H1 (cell line): ENCODE results near the gene ATF7. TPM values are rescaled to one million over a fixed set of nuclear protein-coding genes. Genes with fewer than 3 reads are reported as not detected.
A peak's percentile ranks its signal among the peaks of the same experiment; 100 is the strongest.

Source experiments
- CTCF ChIA-PET: fragments of 300-600 bp; sonication (Branson Sonifier 250); formaldehyde crosslinking; loops from one replicate; lab custom pipeline; 2021; ENCODE audit not compliant: partially characterized antibody; lab: Charles Lee
- POLR2A ChIA-PET: fragments of 300-600 bp; sonication (Branson Sonifier 250); formaldehyde crosslinking; loops from one replicate; lab custom pipeline; 2021; ENCODE audit warnings: inconsistent platforms; ENCODE audit not compliant: partially characterized antibody; lab: Charles Lee
- DNase-seq, 2 experiments: peaks; one replicate each; pipeline versions ENCODE4 v3.0.0 to v3.0.0-alpha.2; 2010 to 2022; ENCODE audit warnings: low spot score in 2 of 2, low read depth in 1 of 2, mixed read lengths in 1 of 2
- FAIRE-seq: peaks from 2 replicates; lab custom pipeline; 2011; peaks lifted over from hg19 to GRCh38; lab: Jason Lieb, UNC
- H2AFZ ChIP-seq: 2 replicates; pipeline ENCODE4 v1.8.1; 2012; ENCODE audit warnings: low read length, inconsistent platforms
- H2AK5ac ChIP-seq: 2 replicates; pipeline ENCODE4 v1.6.1; 2013; ENCODE audit warnings: low read depth, low read length
- H2BK120ac ChIP-seq: replicated peaks from 2 replicates; pipeline ENCODE3; 2013; ENCODE audit warnings: low read depth, low read length, inconsistent platforms
- H2BK12ac ChIP-seq: 2 replicates; pipeline ENCODE4 v1.6.1; 2013; ENCODE audit warnings: low read depth, low read length
- H2BK15ac ChIP-seq: 2 replicates; pipeline ENCODE4 v1.6.1; 2013; ENCODE audit warnings: low read length
- H2BK20ac ChIP-seq: 2 replicates; pipeline ENCODE4 v1.6.1; 2013; ENCODE audit warnings: low read length
- H2BK5ac ChIP-seq: 2 replicates; pipeline ENCODE4 v1.6.1; 2013; ENCODE audit warnings: low read depth, low read length
- H3K14ac ChIP-seq: 2 replicates; pipeline ENCODE4 v1.6.1; 2013; ENCODE audit warnings: inconsistent platforms; ENCODE audit not compliant: insufficient read length
- H3K18ac ChIP-seq: 2 replicates; pipeline ENCODE4 v1.6.1; 2013; ENCODE audit warnings: low read length; ENCODE audit errors: extremely low read depth
- H3K23ac ChIP-seq: 2 replicates; pipeline ENCODE4 v1.6.1; 2013; ENCODE audit warnings: inconsistent platforms; ENCODE audit not compliant: insufficient read length
- H3K23me2 ChIP-seq: 2 replicates; pipeline ENCODE4 v1.6.1; 2013; ENCODE audit warnings: low read depth, low read length
- H3K27ac ChIP-seq: 2 replicates; pipeline ENCODE4 v1.6.1; 2011; ENCODE audit warnings: low read depth, low read length, inconsistent platforms
- H3K27me3 ChIP-seq, 4 experiments: replicated peaks in 1 of 4; 1 replicate in 1 of 4; 2 replicates in 3 of 4; pipeline versions ENCODE4 v1.6.1 to v1.8.1; 2011 to 2013; ENCODE audit warnings: low read length in 3 of 4, mild to moderate bottlenecking in 3 of 4, inconsistent platforms in 2 of 4, mixed read lengths in 2 of 4, moderate library complexity in 1 of 4; ENCODE audit not compliant: control insufficient read depth in 3 of 4, insufficient read depth in 3 of 4; ENCODE audit errors: extremely low read depth in 1 of 4
- H3K36me3 ChIP-seq, 4 experiments: 2 replicates each; pipeline versions ENCODE4 v1.6.1 to v1.8.1; 2011 to 2013; ENCODE audit warnings: mild to moderate bottlenecking in 4 of 4, low read length in 3 of 4, moderate library complexity in 2 of 4, control low read depth in 1 of 4, inconsistent platforms in 1 of 4; ENCODE audit not compliant: insufficient read depth in 4 of 4, control insufficient read depth in 2 of 4
- H3K4ac ChIP-seq: replicated peaks from 2 replicates; pipeline ENCODE3; 2013; ENCODE audit warnings: low read length, low read depth, mixed read lengths, inconsistent platforms; ENCODE audit not compliant: insufficient read length
- H3K4me1 ChIP-seq, 4 experiments: replicated peaks in 1 of 4; 1 replicate in 1 of 4; 2 replicates in 3 of 4; pipeline versions ENCODE4 v1.6.1 to v1.8.1; 2011 to 2013; ENCODE audit warnings: low read length in 3 of 4, inconsistent platforms in 2 of 4, mixed read lengths in 1 of 4; ENCODE audit not compliant: insufficient read depth in 4 of 4, control insufficient read depth in 3 of 4
- H3K4me2 ChIP-seq, 2 experiments: 2 replicates each; pipeline versions ENCODE4 v1.6.1 to v1.8.1; 2011 to 2013; ENCODE audit warnings: low read depth in 2 of 2, low read length in 2 of 2, control low read depth in 1 of 2, inconsistent platforms in 1 of 2, mild to moderate bottlenecking in 1 of 2; ENCODE audit not compliant: insufficient read depth in 1 of 2
- H3K4me3 ChIP-seq, 4 experiments: fragments of 200-600, 300-600 bp in 1 of 4; sonication (generic), shearing (Covaris generic), sonication (Bioruptor Twin) in 1 of 4; 2 replicates each; pipeline versions ENCODE4 v1.5.1 to v1.8.1; 2011 to 2016; ENCODE audit warnings: low read length in 4 of 4, low read depth in 3 of 4, control low read depth in 2 of 4, inconsistent platforms in 2 of 4, mild to moderate bottlenecking in 2 of 4, mixed read lengths in 1 of 4, moderate library complexity in 1 of 4; ENCODE audit not compliant: insufficient read depth in 2 of 4; ENCODE audit errors: extremely low read depth in 1 of 4
- H3K56ac ChIP-seq: replicated peaks from 2 replicates; pipeline ENCODE3; 2013; ENCODE audit warnings: low read depth, mild to moderate bottlenecking, mixed read lengths, low read length, inconsistent platforms; ENCODE audit not compliant: insufficient read length
- H3K79me1 ChIP-seq: 2 replicates; pipeline ENCODE4 v1.6.1; 2013; ENCODE audit warnings: low read depth, low read length, control low read depth
- H3K79me2 ChIP-seq, 2 experiments: 2 replicates each; pipeline versions ENCODE4 v1.6.1 to v1.8.1; 2012 to 2013; ENCODE audit warnings: low read length in 2 of 2, mild to moderate bottlenecking in 2 of 2, inconsistent platforms in 1 of 2; ENCODE audit not compliant: insufficient read depth in 2 of 2, control insufficient read depth in 1 of 2
- H3K9ac ChIP-seq, 4 experiments: replicated peaks in 1 of 4; 1 replicate in 1 of 4; 2 replicates in 3 of 4; pipeline versions ENCODE4 v1.6.1 to v1.8.1; 2011 to 2013; ENCODE audit warnings: low read depth in 3 of 4, low read length in 3 of 4, control low read depth in 2 of 4, mild to moderate bottlenecking in 2 of 4, moderate library complexity in 2 of 4, inconsistent platforms in 1 of 4; ENCODE audit errors: extremely low read depth in 1 of 4
- H3K9me3 ChIP-seq, 2 experiments: 2 replicates each; pipeline versions ENCODE4 v1.6.1 to v1.8.1; 2012 to 2013; ENCODE audit warnings: mild to moderate bottlenecking in 2 of 2, moderate library complexity in 2 of 2, control low read depth in 1 of 2, inconsistent platforms in 1 of 2, low read depth in 1 of 2, low read length in 1 of 2, mixed read lengths in 1 of 2; ENCODE audit not compliant: insufficient read depth in 2 of 2
- H4K20me1 ChIP-seq, 2 experiments: replicated peaks in 1 of 2; 2 replicates each; pipeline versions ENCODE3 to v1.8.1; 2011 to 2013; ENCODE audit warnings: inconsistent platforms in 2 of 2, low read length in 2 of 2, mild to moderate bottlenecking in 1 of 2; ENCODE audit not compliant: insufficient read depth in 2 of 2, control insufficient read depth in 1 of 2
- H4K5ac ChIP-seq: 2 replicates; pipeline ENCODE4 v1.6.1; 2013; ENCODE audit warnings: low read length, low read depth, mixed read lengths, inconsistent platforms; ENCODE audit not compliant: insufficient read length
- H4K8ac ChIP-seq: 2 replicates; pipeline ENCODE4 v1.8.0; 2013; ENCODE audit warnings: mild to moderate bottlenecking, moderate library complexity, low read length, inconsistent platforms; ENCODE audit not compliant: insufficient read depth; ENCODE audit errors: extremely low read depth
- H4K91ac ChIP-seq: replicated peaks from 2 replicates; pipeline ENCODE3; 2013; ENCODE audit warnings: low read length, mixed read lengths, inconsistent platforms; ENCODE audit not compliant: insufficient read length
- CTCF ChIP-seq, 3 experiments: IDR thresholded peaks; 1 replicate in 2 of 3; 2 replicates in 1 of 3; pipeline versions ENCODE4 v1.5.1 to v1.6.1; 2011; ENCODE audit warnings: low read length in 3 of 3, mild to moderate bottlenecking in 3 of 3, inconsistent platforms in 2 of 3, low read depth in 1 of 3, moderate library complexity in 1 of 3; ENCODE audit not compliant: insufficient read depth in 1 of 3; ENCODE audit errors: control extremely low read depth in 1 of 3
- POLR2A ChIP-seq, 2 experiments: IDR thresholded peaks; 1 replicate in 1 of 2; 2 replicates in 1 of 2; pipeline ENCODE4 v1.6.1; 2011; ENCODE audit warnings: low read depth in 2 of 2, low read length in 2 of 2, mild to moderate bottlenecking in 2 of 2; ENCODE audit errors: control extremely low read depth in 1 of 2
- RAD21 ChIP-seq, 2 experiments: IDR thresholded peaks in 1 of 2; conservative IDR thresholded peaks in 1 of 2; 2 replicates each; pipeline ENCODE4 v1.6.1; 2011; ENCODE audit warnings: low read depth in 2 of 2, low read length in 2 of 2, improper control_type of control experiment in 1 of 2, inconsistent platforms in 1 of 2, mild to moderate bottlenecking in 1 of 2, moderate library complexity in 1 of 2
- SAP30 ChIP-seq: fragments of 300-600 bp; sonication (generic); IDR thresholded peaks from 2 replicates; pipeline ENCODE4 v1.7.1; 2012; ENCODE audit warnings: low read length, moderate library complexity, mild to moderate bottlenecking, inconsistent platforms; ENCODE audit not compliant: insufficient read depth, insufficient replicate concordance
- TAF7 ChIP-seq: optimal IDR thresholded peaks from 2 replicates; pipeline ENCODE3; 2011; ENCODE audit warnings: low read depth, mild to moderate bottlenecking, inconsistent platforms, low read length, moderate library complexity, borderline replicate concordance
- WGBS, 2 experiments: shearing (Covaris generic) in 1 of 2; methylation state at CpG; one replicate each; pipeline versions ENCODE4 v1.1.6 to v1.1.7; 2013 to 2015; ENCODE audit warnings: low lambda C conversion rate in 2 of 2, mixed read lengths in 2 of 2, inconsistent platforms in 1 of 2, low coverage in 1 of 2, missing lambda C conversion rate in 1 of 2; ENCODE audit not compliant: insufficient replicate concordance in 2 of 2, insufficient coverage in 1 of 2, insufficient read length in 1 of 2; ENCODE audit errors: extremely low coverage in 1 of 2, missing lambda C conversion rate in 1 of 2; 5-methylcytosine and 5-hydroxymethylcytosine counted together
- polyA plus RNA-seq, 7 experiments: library from polyadenylated mRNA; depleted of rRNA in 3 of 7; stranded (reverse) in 5 of 7; unstranded in 2 of 7; fragments of >200 nt in 5 of 7; fragments of 200-250 nt in 2 of 7; gene quantifications; 1 replicate in 5 of 7; 2 replicates in 1 of 7; 4 replicates in 1 of 7; pipeline versions ENCODE4 v1.2.1 to v1.2.3, GENCODE V29; 2011 to 2013; ENCODE audit warnings: missing spikeins in 2 of 7, mixed read lengths in 2 of 7
- total RNA-seq: library from RNA; stranded (reverse); fragmentation: NEBNext Ultra II Directional; extraction: Animal tissue kit (Norgen Biotek cat#: 25700); gene quantifications from 2 replicates; pipeline ENCODE4 v1.2.1, GENCODE V29; 2021

Gene ATF7
- total and polyA plus RNA-seq, 2 of the 8 experiments (the other 6 are each of a cell fraction or from before 2014, with no cell fraction given): 10.1 to 16.6 TPM

- Histone ChIP-seq H3K4me2 (peak overlapping the region; percentile 87 to 95), H2AFZ (peak overlapping the region; percentile 21; the same call in 1 of the 2 replicates), H3K27ac (peak overlapping the region; percentile 55; the same call in 1 of the 2 replicates), H2BK12ac (0 out of 2 replicates have a peak overlapping the region, but pooled peaks have one; percentile 39), H4K91ac (peak overlapping the region; percentile 15), H3K9me3 (no peaks in the 10 kb centered on the region), H3K4me1 (peaks cover 15 to 44% (median 18%) of the 10 kb centered on the region in 4 experiments), H2BK20ac (peak overlapping the region; percentile 13; the same call in 1 of the 2 replicates), H3K4me3 (peak overlapping the region; percentile 54 to 65 (median 57); a peak in 7 of 8 replicates), H2BK5ac (peak overlapping the region; percentile 22; the same call in 1 of the 2 replicates), H4K20me1 (peaks cover 0 to 3% of the 10 kb centered on the region in 2 experiments), H3K23ac (no peak overlapping the region), H2BK15ac (peak overlapping the region; percentile 98), H4K8ac (no peak overlapping the region), H4K5ac (no peak overlapping the region), H3K9ac (peak overlapping the region in 2 of 4 experiments; percentile 57 to 58; a peak in 4 of 7 replicates), H3K79me2 (peaks cover 0 to 18% of the 10 kb centered on the region in 2 experiments; a peak in 2 of 4 replicates), H3K14ac (no peak overlapping the region), H2BK120ac (no peak overlapping the region), H3K79me1 (peaks cover 7% of the 10 kb centered on the region), H3K23me2 (peaks cover 16% of the 10 kb centered on the region), H2AK5ac (peak overlapping the region; percentile 47; the same call in 1 of the 2 replicates), H3K4ac (no peak overlapping the region), H3K18ac (peak overlapping the region; percentile 97), H3K36me3 (no peaks in the 10 kb centered on the region), H3K56ac (no peak overlapping the region), H3K27me3 (no peaks in the 10 kb centered on the region)
- POLR2A ChIA-PET: interaction anchor here (0.6 to 67.0 kb wide), 7 partner anchors 0 to 241 kb away, joined by 3 to 3397 read pairs (median 4); partner anchors contain the start of genes AAAS, MAP3K12, NPFF and PCBP2
- DNase-seq: no peak
- 0 out of 3 replicates have a peak, but pooled peaks of 1 of the 2 experiments have one; percentile 17 for TF ChIP-seq POLR2A (IDR thresholded peaks at IDR 0.05; ENCODE audit: control extremely low read depth in 1 of 2, low read depth in 2 of 2, low read length in 2 of 2)
- peak in 1 of 2 experiments; percentile 27; a peak in 1 of 4 replicates for TF ChIP-seq RAD21 (IDR thresholded peaks at IDR 0.05 in 1 of 2, conservative IDR thresholded peaks at IDR 0.05 in 1 of 2; ENCODE audit: low read depth in 2 of 2, low read length in 2 of 2)
- no peak for TF ChIP-seq SAP30
- no peak for TF ChIP-seq TAF7
- TF ChIP-seq CTCF (IDR thresholded peaks at IDR 0.05; ENCODE audit: control extremely low read depth in 1 of 3, insufficient read depth in 1 of 3, low read depth in 1 of 3, low read length in 3 of 3): peak in 2 of 3 experiments; percentile 1 to 12; a peak in 1 of 4 replicates
- CTCF ChIA-PET: interaction anchor here (0.9 to 4.7 kb wide), 13 partner anchors 9 to 166 kb away, joined by 3 to 25 read pairs (median 4); partner anchors contain the start of gene NPFF
- no peak for FAIRE-seq
- 50% methylated on average over 11 of the region's 11 CpGs; no CpG with 5 or more reads in 1 of the 2 experiments for WGBS, 2 experiments
Measured at GRCh38 chr12:53493610-53494391, 132.4 kb downstream of the ATF7 start.
